ENCODE measurements around the gene KRTAP13-2. TPM values are rescaled to one million over a fixed set of nuclear protein-coding genes. Genes with fewer than 3 reads are reported as not detected.

The KRTAP13-2 gene
- polyA plus RNA-seq, 1 experiment, result not detected

DNA sequence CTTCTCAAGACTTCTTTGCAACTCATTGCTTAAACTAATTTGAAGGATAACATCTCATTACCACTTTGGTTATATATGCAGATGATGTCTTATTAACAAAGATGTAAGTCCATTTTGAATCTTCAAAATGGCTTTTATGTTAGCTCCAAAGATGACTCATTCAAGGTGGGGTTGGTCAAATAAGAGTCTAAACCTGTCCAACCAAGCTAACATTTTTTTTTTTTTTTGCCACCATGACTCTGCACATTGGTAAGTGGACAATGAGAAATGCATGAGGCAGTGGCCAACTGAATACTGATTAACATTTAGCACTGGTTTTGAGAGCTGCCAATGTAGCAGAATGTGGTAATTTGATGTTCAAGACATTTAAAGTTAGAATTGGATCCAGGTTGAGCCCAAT, 34.3 kb downstream of the KRTAP13-2 start:
- no peaks in the 10 kb centered on the region for H3K27me3 ChIP-seq (ENCODE audit: control insufficient read depth, insufficient read depth, low read length)
- no peak overlapping the region for H3K4me3 ChIP-seq (ENCODE audit: low read depth, low read length)
- H3K27ac ChIP-seq (ENCODE audit: low read depth, low read length), result no peak overlapping the region
- TF ChIP-seq, protein P1, sequence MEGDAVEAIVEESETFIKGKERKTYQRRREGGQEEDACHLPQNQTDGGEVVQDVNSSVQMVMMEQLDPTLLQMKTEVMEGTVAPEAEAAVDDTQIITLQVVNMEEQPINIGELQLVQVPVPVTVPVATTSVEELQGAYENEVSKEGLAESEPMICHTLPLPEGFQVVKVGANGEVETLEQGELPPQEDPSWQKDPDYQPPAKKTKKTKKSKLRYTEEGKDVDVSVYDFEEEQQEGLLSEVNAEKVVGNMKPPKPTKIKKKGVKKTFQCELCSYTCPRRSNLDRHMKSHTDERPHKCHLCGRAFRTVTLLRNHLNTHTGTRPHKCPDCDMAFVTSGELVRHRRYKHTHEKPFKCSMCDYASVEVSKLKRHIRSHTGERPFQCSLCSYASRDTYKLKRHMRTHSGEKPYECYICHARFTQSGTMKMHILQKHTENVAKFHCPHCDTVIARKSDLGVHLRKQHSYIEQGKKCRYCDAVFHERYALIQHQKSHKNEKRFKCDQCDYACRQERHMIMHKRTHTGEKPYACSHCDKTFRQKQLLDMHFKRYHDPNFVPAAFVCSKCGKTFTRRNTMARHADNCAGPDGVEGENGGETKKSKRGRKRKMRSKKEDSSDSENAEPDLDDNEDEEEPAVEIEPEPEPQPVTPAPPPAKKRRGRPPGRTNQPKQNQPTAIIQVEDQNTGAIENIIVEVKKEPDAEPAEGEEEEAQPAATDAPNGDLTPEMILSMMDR (IDR thresholded peaks at IDR 0.05; ENCODE audit: low read depth, low read length), result no peak
- DNase-seq (ENCODE audit: low read depth, low spot score), result no peak
- peaks cover 18% of the 10 kb centered on the region for H3K9me3 ChIP-seq (ENCODE audit: control insufficient read depth, insufficient read depth, low read length)
- CTCF ChIA-PET, result no interaction called here
- POLR2A ChIA-PET, result no interaction called here

DNA sequence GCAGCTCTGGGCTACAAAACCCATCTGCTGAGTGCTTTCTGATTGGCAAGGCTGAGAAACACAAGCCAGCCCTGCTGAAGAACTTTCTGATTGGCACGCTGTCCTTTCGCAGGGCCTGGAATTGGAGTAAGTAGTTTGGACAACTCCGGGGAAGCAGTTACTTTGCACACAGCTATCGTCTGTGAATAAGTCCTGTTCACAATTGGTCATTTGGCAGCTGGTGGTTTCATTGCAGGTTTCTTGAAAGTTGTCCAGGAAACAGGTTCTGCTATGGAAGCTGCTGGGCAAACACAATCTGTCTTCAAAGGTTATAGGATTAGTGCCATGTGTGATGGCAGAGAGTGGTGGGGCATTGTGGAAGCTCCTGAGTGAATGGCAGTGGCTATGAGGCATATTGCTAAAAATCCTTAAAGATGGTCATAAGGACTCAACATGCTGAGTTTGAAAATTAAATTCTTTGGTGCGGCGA, 34.8 kb downstream of the KRTAP13-2 start, which contains the start of gene KRTAP27-1:
Gene KRTAP27-1, minus strand, starts transcription at position 419 of the 469 bp plus-strand sequence. Its CDS starts 26 bp downstream, at position 393.
- ChIA-PET POLR2A (no interaction called here), CTCF (no interaction called here)
- Histone ChIP-seq H3K27ac (ENCODE audit: low read depth, low read length) (no peak within 1 kb of the TSS), H3K4me3 (ENCODE audit: low read depth, low read length) (no peak within 1 kb of the TSS), H3K9me3 (ENCODE audit: control insufficient read depth, insufficient read depth, low read length) (peaks cover 18% of the 10 kb centered on the region), H3K27me3 (ENCODE audit: control insufficient read depth, insufficient read depth, low read length) (no peaks in the 10 kb centered on the region)
- TF ChIP-seq, protein P1 (IDR thresholded peaks at IDR 0.05; ENCODE audit: low read depth, low read length), result no peak
- no peak for DNase-seq (ENCODE audit: low read depth, low spot score)

DNA sequence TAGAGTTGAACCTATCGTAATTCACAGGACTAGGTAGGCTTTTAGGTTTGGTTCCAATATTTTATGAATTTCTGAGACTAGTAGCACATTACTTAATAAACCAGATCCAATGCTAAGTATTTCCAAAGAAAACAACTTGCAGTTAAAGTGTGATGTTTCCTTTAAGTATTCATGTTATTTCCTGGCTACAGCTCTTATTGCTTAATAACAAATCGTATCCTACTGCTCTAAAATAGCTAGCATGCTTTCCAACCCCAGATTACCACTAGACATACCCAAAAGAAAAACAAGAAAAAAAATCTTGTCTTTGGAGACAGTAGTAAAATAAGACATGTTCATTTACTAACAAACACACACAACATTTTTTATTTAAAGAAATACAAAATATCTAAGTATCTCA, 35.5 kb downstream of the KRTAP13-2 start:
- Histone ChIP-seq H3K27ac (ENCODE audit: low read depth, low read length) (no peak overlapping the region), H3K9me3 (ENCODE audit: control insufficient read depth, insufficient read depth, low read length) (peaks cover 15% of the 10 kb centered on the region), H3K4me3 (ENCODE audit: low read depth, low read length) (no peak overlapping the region), H3K27me3 (ENCODE audit: control insufficient read depth, insufficient read depth, low read length) (no peaks in the 10 kb centered on the region)
- TF ChIP-seq, protein P1 (IDR thresholded peaks at IDR 0.05; ENCODE audit: low read depth, low read length), result no peak
- POLR2A ChIA-PET, result no interaction called here
- CTCF ChIA-PET, result no interaction called here
- no peak for DNase-seq (ENCODE audit: low read depth, low spot score)

DNA sequence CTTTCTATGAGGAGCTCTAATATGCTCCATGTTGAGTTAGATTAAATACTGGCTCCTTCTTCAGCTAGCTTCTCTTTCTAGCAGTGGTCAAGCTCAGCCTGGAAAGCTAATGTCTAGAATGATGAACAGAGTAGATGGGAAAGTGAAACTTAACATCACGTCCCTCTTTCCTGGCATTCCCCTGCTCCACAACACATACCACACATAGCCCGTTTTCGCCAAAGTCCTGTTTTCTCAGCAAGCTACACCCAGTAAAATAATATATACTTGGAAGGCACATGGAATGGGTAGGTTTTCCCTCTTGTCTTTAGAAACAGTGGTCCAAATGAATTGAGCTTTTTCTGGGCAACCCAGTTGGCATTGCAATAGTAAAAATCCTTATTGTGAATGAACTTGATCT, 38.3 kb downstream of the KRTAP13-2 start:
- DNase-seq (ENCODE audit: low read depth, low spot score), result no peak
- peaks cover 20% of the 10 kb centered on the region for H3K9me3 ChIP-seq (ENCODE audit: control insufficient read depth, insufficient read depth, low read length)
- TF ChIP-seq, protein P1 (IDR thresholded peaks at IDR 0.05; ENCODE audit: low read depth, low read length), result no peak
- no peak overlapping the region for H3K4me3 ChIP-seq (ENCODE audit: low read depth, low read length)
- ChIA-PET POLR2A (no interaction called here), CTCF (no interaction called here)
- no peak overlapping the region for H3K27ac ChIP-seq (ENCODE audit: low read depth, low read length)
- no peaks in the 10 kb centered on the region for H3K27me3 ChIP-seq (ENCODE audit: control insufficient read depth, insufficient read depth, low read length)

DNA sequence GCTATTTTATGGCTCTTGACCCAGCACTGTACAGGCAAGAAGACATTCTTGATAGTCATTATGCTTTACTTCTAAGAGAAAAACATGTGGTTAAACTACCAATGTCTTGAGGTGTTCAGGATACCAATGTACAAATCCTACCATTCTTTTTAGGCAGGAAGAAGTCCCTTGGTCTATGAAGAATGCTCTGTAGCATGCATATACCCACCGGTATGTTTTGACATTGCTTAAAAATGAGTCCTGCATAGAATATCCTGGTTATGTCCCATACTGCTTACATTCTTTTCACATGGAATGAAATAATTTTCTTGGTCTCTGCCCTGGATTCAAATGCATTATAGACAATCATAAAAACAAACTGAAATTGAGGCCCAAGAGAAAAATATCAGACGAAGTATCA, 39.4 kb downstream of the KRTAP13-2 start:
- no peak overlapping the region for H3K4me3 ChIP-seq (ENCODE audit: low read depth, low read length)
- TF ChIP-seq, protein P1 (IDR thresholded peaks at IDR 0.05; ENCODE audit: low read depth, low read length), result no peak
- peaks cover 20% of the 10 kb centered on the region for H3K9me3 ChIP-seq (ENCODE audit: control insufficient read depth, insufficient read depth, low read length)
- no peak overlapping the region for H3K27ac ChIP-seq (ENCODE audit: low read depth, low read length)
- ChIA-PET POLR2A (no interaction called here), CTCF (no interaction called here)
- no peak for DNase-seq (ENCODE audit: low read depth, low spot score)
- H3K27me3 ChIP-seq (ENCODE audit: control insufficient read depth, insufficient read depth, low read length), result no peaks in the 10 kb centered on the region
